Smooth muscle cell (in vitro differentiated cells): Measurements from ENCODE around the gene ST3GAL2. TPM values are rescaled to one million over a fixed set of nuclear protein-coding genes. Genes with fewer than 3 reads are reported as not detected.

ENCODE experiments used
- DNase-seq: peaks from one replicate; lab custom pipeline; 2025; ENCODE audit not compliant: unreplicated experiment; lab: John Stamatoyannopoulos, UW
- H2AFZ ChIP-seq: fragments of 200-600 bp; sonication (generic); 2 replicates; pipeline ENCODE4 v1.6.0; 2016; ENCODE audit warnings: antibody characterized with exemption, low read depth, mild to moderate bottlenecking
- H3F3A ChIP-seq: fragments of 200-600 bp; sonication (generic); 2 replicates; pipeline ENCODE4 v1.6.0; 2017; ENCODE audit warnings: antibody characterized with exemption, low read depth
- H3K27ac ChIP-seq: fragments of 200-600 bp; sonication (generic); 2 replicates; pipeline ENCODE4 v1.5.1; 2016; ENCODE audit warnings: low read depth, mild to moderate bottlenecking
- H3K27me3 ChIP-seq: fragments of 200-600 bp; sonication (generic); 2 replicates; pipeline ENCODE4 v1.6.1; 2016; ENCODE audit warnings: low read depth, mild to moderate bottlenecking
- H3K36me3 ChIP-seq: fragments of 200-600 bp; sonication (generic); 2 replicates; pipeline ENCODE4 v1.5.1; 2016; ENCODE audit warnings: low read depth
- H3K4me1 ChIP-seq: fragments of 200-600 bp; sonication (generic); 2 replicates; pipeline ENCODE4 v1.5.1; 2016; ENCODE audit warnings: low read depth
- H3K4me2 ChIP-seq: fragments of 200-600 bp; sonication (generic); 2 replicates; pipeline ENCODE4 v1.6.0; 2016; ENCODE audit warnings: mild to moderate bottlenecking
- H3K4me3 ChIP-seq: fragments of 200-600 bp; sonication (generic); 2 replicates; pipeline ENCODE4 v1.5.1; 2016; ENCODE audit warnings: mild to moderate bottlenecking
- H3K79me2 ChIP-seq: fragments of 200-600 bp; sonication (generic); 2 replicates; pipeline ENCODE4 v1.6.0; 2016; ENCODE audit warnings: low read depth, mild to moderate bottlenecking
- H3K9ac ChIP-seq: fragments of 200-600 bp; sonication (generic); 2 replicates; pipeline ENCODE4 v1.6.0; 2016; ENCODE audit warnings: low read depth
- H3K9me3 ChIP-seq: fragments of 200-600 bp; sonication (generic); replicated peaks from 2 replicates; pipeline ENCODE4 v1.5.1; 2016; ENCODE audit warnings: low read depth
- H4K20me1 ChIP-seq: fragments of 200-600 bp; sonication (generic); 2 replicates; pipeline ENCODE4 v1.6.0; 2016; ENCODE audit warnings: low read depth
- CTCF ChIP-seq: fragments of 200-600 bp; sonication (generic); IDR thresholded peaks from 2 replicates; pipeline ENCODE4 v1.5.1; 2017; ENCODE audit warnings: borderline replicate concordance, mild to moderate bottlenecking, antibody characterized with exemption; ENCODE audit not compliant: insufficient read depth, poor library complexity, severe bottlenecking
- WGBS: methylation state at CpG from one replicate; pipeline ENCODE4 v1.1.7; 2016; ENCODE audit warnings: low lambda C conversion rate; 5-methylcytosine and 5-hydroxymethylcytosine counted together
- polyA plus RNA-seq: library from polyadenylated mRNA; unstranded; fragments of >200 nt; fragmentation: Nextera tagmentation; extraction: Ambion mirVana; gene quantifications from 2 replicates; pipeline ENCODE4 v1.2.1, GENCODE V29; 2016
- total RNA-seq: library from RNA; depleted of rRNA; stranded (reverse); fragments of >200 nt; gene quantifications from 2 replicates; pipeline ENCODE4 v1.2.3, GENCODE V29; 2014

Gene ST3GAL2
- total and polyA plus RNA-seq, 2 experiments from 2014 or later = 32.5 to 42.3 TPM

GRCh38 chr16:70482624-70483023 lies 43.7 kb upstream of the ST3GAL2 start:
- Histone ChIP-seq H3K79me2 (no peaks in the 10 kb centered on the region), H3K27me3 (no peaks in the 10 kb centered on the region), H3K4me3 (no peak overlapping the region), H3F3A (no peaks in the 10 kb centered on the region), H3K27ac (peak overlapping the region; percentile 54), H2AFZ (no peak overlapping the region), H3K4me1 (no peaks in the 10 kb centered on the region), H4K20me1 (no peaks in the 10 kb centered on the region), H3K9me3 (no peaks in the 10 kb centered on the region), H3K36me3 (no peaks in the 10 kb centered on the region), H3K9ac (no peak overlapping the region), H3K4me2 (peak overlapping the region; percentile 24)
- WGBS = 93% methylated on average over 4 of the region's 5 CpGs
- no peak for TF ChIP-seq CTCF
- no peak for DNase-seq

DNA sequence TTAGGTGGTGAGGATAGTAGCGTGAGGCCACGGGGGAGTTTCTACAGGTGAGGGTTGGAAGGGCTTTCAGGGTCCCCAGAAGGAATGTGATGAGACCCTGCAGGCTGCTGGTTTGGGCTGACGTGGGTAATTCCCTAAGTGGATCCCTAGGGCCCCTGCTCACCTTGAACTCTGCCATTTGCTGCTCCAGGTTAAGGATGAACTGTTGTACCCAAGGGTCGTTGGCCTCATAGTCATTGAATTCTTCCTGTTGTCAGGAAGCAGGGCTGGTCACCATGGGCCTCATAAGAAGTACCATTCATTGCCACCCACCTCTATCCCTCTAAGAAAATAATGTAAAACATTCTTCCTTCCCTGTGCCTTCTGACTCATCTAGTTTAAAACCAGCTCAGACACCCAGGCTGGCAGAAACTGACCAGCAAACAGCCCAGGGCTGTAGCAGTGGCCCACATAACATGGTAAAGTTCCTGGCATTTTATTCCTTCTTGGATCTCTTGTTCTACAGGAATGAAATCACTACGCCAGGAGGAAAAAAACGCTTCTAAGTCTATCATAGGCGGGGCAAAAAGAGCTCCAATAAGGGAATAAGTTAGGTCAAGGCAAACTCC lies 43.1 kb upstream of the ST3GAL2 start:
- H3K27me3 ChIP-seq = no peaks in the 10 kb centered on the region
- no peak overlapping the region for H3K4me3 ChIP-seq
- H3K9ac ChIP-seq = no peak overlapping the region
- H3K9me3 ChIP-seq = no peaks in the 10 kb centered on the region
- WGBS = 88% methylated on average over 7 of the region's 7 CpGs
- H3K4me2 ChIP-seq = peak overlapping the region; percentile 24
- no peak for TF ChIP-seq CTCF
- no peak overlapping the region for H2AFZ ChIP-seq
- peaks cover under 1% of the 10 kb centered on the region for H3F3A ChIP-seq
- H3K36me3 ChIP-seq = no peaks in the 10 kb centered on the region
- H4K20me1 ChIP-seq = no peaks in the 10 kb centered on the region
- H3K27ac ChIP-seq = peak overlapping the region; percentile 54
- no peak for DNase-seq
- no peaks in the 10 kb centered on the region for H3K79me2 ChIP-seq
- no peaks in the 10 kb centered on the region for H3K4me1 ChIP-seq

DNA sequence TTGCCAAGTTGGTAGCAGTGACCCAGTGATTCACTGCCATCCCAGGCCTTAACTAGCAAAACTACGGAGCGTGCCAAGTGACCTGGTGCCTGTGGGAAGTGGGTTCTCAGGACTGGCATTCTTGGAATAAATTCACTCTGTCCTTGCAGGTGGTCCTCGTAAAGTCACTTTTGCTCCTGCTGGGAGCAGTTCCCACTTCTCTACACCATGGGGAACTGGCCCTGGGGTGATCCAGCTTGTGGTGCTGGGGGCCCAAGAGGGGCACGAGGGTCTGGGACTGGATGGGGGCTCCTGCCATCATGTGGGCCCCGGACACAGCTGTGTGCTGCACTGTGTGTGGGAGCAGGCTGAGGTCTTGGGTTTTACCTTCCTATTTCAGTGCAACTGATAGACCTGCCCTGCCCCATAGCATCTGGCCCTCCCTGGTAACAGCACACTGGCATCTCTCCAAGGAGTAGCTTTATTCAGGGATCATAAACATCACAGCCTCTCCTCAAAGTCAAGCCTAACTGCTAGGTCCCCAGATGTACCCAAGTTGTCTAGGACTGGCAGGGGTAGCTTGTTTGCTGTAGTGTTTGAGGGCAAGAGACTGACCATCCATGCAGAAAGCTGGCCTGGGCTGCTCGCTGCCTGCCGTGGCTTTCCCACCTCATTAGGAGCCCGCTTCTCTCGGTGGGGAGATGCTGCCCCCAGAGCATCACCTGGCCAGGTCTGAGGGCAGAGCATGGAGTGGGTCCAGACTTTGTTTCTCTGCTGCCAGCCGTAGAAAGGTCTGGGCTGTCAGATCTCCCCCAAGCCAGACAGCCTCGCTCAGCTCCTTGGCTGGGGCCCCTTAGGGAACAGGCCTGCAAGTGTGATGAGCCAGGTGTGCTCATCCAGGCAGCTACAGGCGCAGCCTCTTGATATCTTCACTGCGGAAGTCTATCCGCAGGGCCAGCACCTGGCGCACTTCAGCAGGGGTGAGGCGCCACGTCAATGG lies 41.5 kb upstream of the ST3GAL2 start:
- no peaks in the 10 kb centered on the region for H3K4me1 ChIP-seq
- H3K9ac ChIP-seq = no peak overlapping the region
- H3K27ac ChIP-seq = no peak overlapping the region
- TF ChIP-seq CTCF = no peak
- H3K9me3 ChIP-seq = no peaks in the 10 kb centered on the region
- H2AFZ ChIP-seq = no peak overlapping the region
- no peak overlapping the region for H3K4me2 ChIP-seq
- 97% methylated on average over 17 of the region's 17 CpGs for WGBS
- no peaks in the 10 kb centered on the region for H3K27me3 ChIP-seq
- H4K20me1 ChIP-seq = no peaks in the 10 kb centered on the region
- no peak for DNase-seq
- no peaks in the 10 kb centered on the region for H3K79me2 ChIP-seq
- peaks cover 5% of the 10 kb centered on the region for H3F3A ChIP-seq
- H3K4me3 ChIP-seq = no peak overlapping the region
- no peaks in the 10 kb centered on the region for H3K36me3 ChIP-seq
